Measurements from ENCODE around the gene CCDC9. TPM values are rescaled to one million over a fixed set of nuclear protein-coding genes. Genes with fewer than 3 reads are reported as not detected.

Gene CCDC9
- total RNA-seq, 2 experiments from 2014 or later, result 24.4 to 27.0 TPM

DNA sequence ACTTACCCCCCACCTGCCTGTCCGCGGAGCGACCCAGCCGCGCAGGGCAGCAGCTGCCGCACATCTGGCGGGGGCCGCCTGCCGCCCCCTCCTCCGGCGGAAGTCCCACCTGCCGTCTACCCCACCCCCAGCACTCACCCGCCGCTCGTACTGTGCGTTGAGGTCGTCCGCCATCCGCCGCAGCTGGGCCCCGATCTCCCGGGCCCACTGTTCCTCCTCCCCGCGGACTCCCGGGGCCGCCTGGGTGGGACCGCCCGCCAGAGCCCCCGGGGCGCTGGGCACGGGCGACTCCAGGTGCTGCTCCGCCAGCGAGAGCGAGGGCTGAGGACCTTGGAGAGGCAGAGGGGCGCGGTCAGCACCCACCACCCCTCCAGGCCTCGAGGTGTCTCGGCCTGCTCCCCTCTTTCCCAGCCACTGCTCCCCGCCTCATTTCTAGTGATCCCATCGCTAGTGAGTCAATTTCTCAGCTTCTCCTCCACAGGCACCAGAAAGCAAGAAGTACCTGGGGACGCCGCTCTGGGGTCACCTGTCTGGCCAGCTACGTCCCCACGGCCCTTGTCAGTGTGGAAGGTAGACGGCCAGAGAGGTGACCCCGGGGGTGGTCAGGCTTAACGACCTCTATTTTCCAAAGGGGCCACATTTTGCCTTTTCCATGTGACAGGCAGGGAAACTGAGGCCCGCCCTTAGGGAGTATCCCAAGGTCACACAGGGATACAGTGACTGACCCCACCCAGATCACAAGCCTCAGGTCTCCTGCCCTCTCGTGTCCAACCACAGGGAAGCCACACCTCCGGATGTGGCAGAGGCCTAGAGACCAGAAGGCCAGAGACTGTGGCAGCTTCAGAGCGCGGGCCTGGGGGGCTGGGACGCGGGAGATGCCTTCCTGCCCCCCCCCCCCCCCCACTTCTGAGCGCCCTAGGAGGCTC, 29.6 kb upstream of the CCDC9 start:
- DNase-seq (peak; percentile 85), ATAC-seq (peak; percentile 8)
- H3K4me3 Mint-ChIP-seq, result peak overlapping the region; percentile 82
- H3K4me1 Mint-ChIP-seq (ENCODE audit: low read depth), result peaks cover 13% of the 10 kb centered on the region
- POLR2A ChIA-PET, result interaction anchor here (0.7 to 4.0 kb wide), 21 partner anchors 11 to 84 kb away, joined by 3 to 38 read pairs (median 6); partner anchors contain the start of gene CCDC9
- TF ChIP-seq, protein P1, sequence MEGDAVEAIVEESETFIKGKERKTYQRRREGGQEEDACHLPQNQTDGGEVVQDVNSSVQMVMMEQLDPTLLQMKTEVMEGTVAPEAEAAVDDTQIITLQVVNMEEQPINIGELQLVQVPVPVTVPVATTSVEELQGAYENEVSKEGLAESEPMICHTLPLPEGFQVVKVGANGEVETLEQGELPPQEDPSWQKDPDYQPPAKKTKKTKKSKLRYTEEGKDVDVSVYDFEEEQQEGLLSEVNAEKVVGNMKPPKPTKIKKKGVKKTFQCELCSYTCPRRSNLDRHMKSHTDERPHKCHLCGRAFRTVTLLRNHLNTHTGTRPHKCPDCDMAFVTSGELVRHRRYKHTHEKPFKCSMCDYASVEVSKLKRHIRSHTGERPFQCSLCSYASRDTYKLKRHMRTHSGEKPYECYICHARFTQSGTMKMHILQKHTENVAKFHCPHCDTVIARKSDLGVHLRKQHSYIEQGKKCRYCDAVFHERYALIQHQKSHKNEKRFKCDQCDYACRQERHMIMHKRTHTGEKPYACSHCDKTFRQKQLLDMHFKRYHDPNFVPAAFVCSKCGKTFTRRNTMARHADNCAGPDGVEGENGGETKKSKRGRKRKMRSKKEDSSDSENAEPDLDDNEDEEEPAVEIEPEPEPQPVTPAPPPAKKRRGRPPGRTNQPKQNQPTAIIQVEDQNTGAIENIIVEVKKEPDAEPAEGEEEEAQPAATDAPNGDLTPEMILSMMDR (IDR thresholded peaks at IDR 0.05), result no peak
- H3K27ac Mint-ChIP-seq, result peak overlapping the region; percentile 93
- intact Hi-C loops (cut with micrococcal nuclease), result loop anchor here (5.0 kb wide), 1 partner anchor 39 kb away; no protein-coding TSS in a partner anchor
- H3K27me3 Mint-ChIP-seq, result no peaks in the 10 kb centered on the region
- CTCF ChIA-PET, result interaction anchor here (0.7 to 6.5 kb wide), 10 partner anchors 10 to 101 kb away, joined by 3 to 68 read pairs (median 6); no protein-coding TSS in a partner anchor
- peaks cover 17% of the 10 kb centered on the region for H3K36me3 Mint-ChIP-seq (ENCODE audit: low read depth)
- H3K9me3 Mint-ChIP-seq, result no peaks in the 10 kb centered on the region

DNA sequence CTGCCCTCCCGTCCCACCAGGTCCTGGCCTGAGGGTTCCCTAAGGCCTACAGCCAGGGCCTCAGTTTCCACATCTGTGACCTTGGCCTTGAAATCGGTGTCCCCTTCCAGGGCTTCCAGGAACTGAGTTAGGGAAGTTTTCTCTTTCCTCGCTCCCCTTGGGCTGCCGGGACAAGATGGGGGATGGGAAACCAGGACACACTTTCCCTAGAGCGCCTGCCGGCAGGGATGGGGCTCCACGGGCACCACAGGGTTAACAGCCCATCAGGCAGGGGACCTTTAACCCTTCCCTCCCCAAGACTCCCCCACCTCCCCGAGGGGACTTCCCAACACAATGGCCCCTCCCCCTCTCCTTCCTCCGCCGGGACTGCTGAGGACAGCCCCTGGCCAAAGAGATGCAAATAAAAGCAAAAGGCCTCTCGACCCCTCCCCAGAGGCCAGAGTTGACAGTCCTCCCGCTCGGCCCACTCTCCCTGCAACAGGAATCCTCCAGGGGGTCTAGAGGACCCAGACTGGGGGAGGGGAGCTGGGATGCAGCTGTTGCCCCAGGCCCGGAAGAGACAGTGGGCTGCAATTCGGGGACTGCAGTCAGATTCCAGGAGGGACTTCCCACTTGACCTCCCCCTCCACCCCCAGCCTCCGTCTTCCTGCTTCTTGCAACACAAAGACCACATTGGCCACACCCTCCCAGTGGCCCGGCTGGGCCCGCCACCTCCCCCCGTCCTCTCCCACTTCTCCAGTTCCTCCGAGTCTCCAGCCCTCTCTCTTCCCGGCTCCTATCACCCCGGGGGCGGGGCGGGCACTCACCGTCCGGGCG, 28.8 kb upstream of the CCDC9 start:
- ChIA-PET POLR2A (interaction anchor here (0.8 to 4.0 kb wide), 12 partner anchors 12 to 85 kb away, joined by 3 to 38 read pairs (median 8); partner anchors contain the start of gene CCDC9), CTCF (interaction anchor here (1.0 to 6.5 kb wide), 4 partner anchors 10 to 20 kb away, joined by 3 to 68 read pairs (median 37); no protein-coding TSS in a partner anchor)
- H3K9me3 Mint-ChIP-seq, result no peaks in the 10 kb centered on the region
- peaks cover 20% of the 10 kb centered on the region for H3K4me1 Mint-ChIP-seq (ENCODE audit: low read depth)
- TF ChIP-seq, protein P1 (IDR thresholded peaks at IDR 0.05), result no peak
- H3K36me3 Mint-ChIP-seq (ENCODE audit: low read depth), result peaks cover 13% of the 10 kb centered on the region
- no peaks in the 10 kb centered on the region for H3K27me3 Mint-ChIP-seq
- ATAC-seq (peak; percentile 12), DNase-seq (peak; percentile 87)
- intact Hi-C loops (cut with micrococcal nuclease), result loop anchor here (2.0 to 5.0 kb wide), 2 partner anchors 15 to 40 kb away; no protein-coding TSS in a partner anchor
- peak overlapping the region; percentile 82 for H3K4me3 Mint-ChIP-seq
- H3K27ac Mint-ChIP-seq, result peak overlapping the region; percentile 93

DNA sequence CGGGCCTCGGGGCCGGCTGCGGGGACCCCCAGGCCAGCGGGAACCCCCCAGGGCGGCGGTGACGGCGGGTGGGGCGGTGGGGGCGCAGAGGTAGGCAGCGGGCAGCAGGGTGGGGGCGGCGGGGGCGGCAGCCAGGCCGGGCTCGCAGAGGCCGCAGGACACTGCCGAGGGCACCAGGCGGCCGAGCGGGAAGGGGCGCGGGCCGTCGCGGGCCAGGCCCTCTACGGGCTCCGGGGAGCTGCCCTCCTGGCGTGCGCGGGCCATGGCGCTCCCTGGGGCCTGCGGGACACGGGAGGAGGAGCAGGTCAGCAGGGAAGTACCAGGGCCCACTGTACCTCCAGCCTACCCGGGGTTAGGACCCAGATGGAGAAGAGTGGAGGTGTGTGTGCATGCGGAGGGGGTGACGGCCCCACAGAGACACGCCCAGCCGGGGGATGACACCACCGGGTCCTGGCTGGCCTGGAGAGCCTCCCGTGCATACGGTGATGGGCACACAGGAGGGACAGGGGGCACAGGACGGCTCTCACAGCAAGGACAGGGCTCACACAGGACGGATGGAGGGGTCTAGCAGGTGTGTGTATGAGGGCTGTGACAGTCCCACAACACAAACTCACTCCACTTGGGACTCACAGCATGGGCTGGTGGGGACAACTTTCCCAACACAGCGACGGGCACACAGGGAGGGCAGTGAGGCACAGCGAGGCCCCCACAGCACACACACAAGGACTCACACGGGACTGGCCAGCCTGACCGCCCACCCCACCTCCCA, 28.0 kb upstream of the CCDC9 start:
- ATAC-seq (peak; percentile 21), DNase-seq (peak; percentile 80)
- H3K27me3 Mint-ChIP-seq, result no peaks in the 10 kb centered on the region
- no peak overlapping the region for H3K27ac Mint-ChIP-seq
- H3K36me3 Mint-ChIP-seq (ENCODE audit: low read depth), result peaks cover 13% of the 10 kb centered on the region
- ChIA-PET POLR2A (interaction anchor here (1.0 to 4.0 kb wide), 7 partner anchors 11 to 71 kb away, joined by 3 to 38 read pairs (median 10); no protein-coding TSS in a partner anchor), CTCF (interaction anchor here (1.0 to 6.5 kb wide), 3 partner anchors 17 to 19 kb away, joined by 3 to 68 read pairs (median 65); no protein-coding TSS in a partner anchor)
- H3K4me3 Mint-ChIP-seq, result peak overlapping the region; percentile 82
- TF ChIP-seq, protein P1 (IDR thresholded peaks at IDR 0.05), result no peak
- intact Hi-C loops (cut with micrococcal nuclease), result loop anchor here (2.0 to 5.0 kb wide), 2 partner anchors 14 to 41 kb away; no protein-coding TSS in a partner anchor
- no peaks in the 10 kb centered on the region for H3K9me3 Mint-ChIP-seq
- H3K4me1 Mint-ChIP-seq (ENCODE audit: low read depth), result peaks cover 24% of the 10 kb centered on the region

DNA sequence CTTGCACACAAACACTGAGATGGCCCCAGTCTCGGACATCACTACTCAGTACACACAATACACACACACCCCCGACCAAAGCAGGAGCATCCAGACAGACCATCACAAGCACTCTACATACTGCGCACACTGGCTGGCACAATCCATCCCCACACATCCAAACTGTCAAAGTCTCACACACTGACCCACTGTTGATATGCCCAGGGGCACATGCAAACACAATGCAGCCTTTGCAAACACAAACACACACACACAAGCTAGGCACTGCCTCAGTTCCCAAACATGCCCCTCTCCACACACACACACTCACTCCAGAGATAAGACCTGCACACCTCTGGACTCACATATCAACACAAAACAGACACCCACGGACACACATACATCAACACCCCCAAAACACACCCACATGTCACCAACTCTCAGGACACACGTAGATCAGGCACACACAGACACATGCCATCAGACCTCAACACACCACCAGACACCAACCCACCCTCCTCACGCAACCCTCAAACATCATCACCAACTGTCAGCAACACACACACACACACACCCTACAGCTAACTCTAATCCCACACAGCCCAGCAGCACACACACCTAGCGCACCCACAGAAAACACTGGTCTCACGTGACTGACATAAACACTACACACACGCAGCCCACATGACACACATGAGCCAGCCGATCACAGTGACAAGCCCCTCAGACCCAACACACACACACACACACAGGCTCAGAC, 27.2 kb upstream of the CCDC9 start:
- ChIA-PET CTCF (interaction anchor here (0.9 to 1.0 kb wide), 2 partner anchors 15 to 18 kb away, joined by 3 to 5 read pairs; no protein-coding TSS in a partner anchor), POLR2A (interaction anchor here (1.0 to 1.5 kb wide), 2 partner anchors 12 to 15 kb away, joined by 3 to 6 read pairs; no protein-coding TSS in a partner anchor)
- intact Hi-C loops (cut with micrococcal nuclease), result loop anchor here (2.0 to 5.0 kb wide), 2 partner anchors 14 to 42 kb away; no protein-coding TSS in a partner anchor
- H3K4me1 Mint-ChIP-seq (ENCODE audit: low read depth), result peaks cover 24% of the 10 kb centered on the region
- H3K27me3 Mint-ChIP-seq, result no peaks in the 10 kb centered on the region
- TF ChIP-seq, protein P1 (IDR thresholded peaks at IDR 0.05), result no peak
- ATAC-seq, result no peak
- no peak overlapping the region for H3K4me3 Mint-ChIP-seq
- no peak overlapping the region for H3K27ac Mint-ChIP-seq
- DNase-seq, result peak; percentile 51
- H3K36me3 Mint-ChIP-seq (ENCODE audit: low read depth), result peaks cover 10% of the 10 kb centered on the region
- no peaks in the 10 kb centered on the region for H3K9me3 Mint-ChIP-seq
